Measurements from ENCODE around the gene THEMIS.
"Not testable (repeated sequence)": the region's sequence is repeated elsewhere in the genome, so short reads cannot be mapped to it uniquely, and the experiment has no call there.

THEMIS gene

DNA sequence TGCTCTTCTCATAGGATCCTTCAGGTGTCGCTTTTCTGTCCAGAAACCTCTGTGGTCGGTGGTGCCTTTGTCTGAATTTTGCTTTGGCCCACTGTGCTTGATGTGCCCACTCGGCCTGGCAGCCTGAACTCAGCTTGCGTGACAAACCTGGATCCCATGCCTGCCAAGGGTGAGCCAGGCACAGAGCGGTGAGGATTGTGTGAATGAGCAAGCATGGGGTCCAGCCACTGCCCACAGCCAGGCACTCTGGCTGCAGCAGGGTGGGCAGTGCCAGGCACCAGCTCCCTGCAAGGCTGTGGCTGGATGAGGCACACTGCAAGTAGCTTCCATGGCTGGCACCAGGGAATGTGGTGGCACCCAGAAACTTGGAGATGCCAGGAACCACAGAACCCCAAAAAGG, 110.3 kb downstream of the THEMIS start:
- Histone ChIP-seq H3K27me3 (ENCODE audit: control insufficient read depth in 2 of 2, insufficient read depth in 2 of 2, low read length in 2 of 2) (no peaks in the 10 kb centered on the region), H3K9me3 (ENCODE audit: control insufficient read depth in 2 of 2, low read length in 2 of 2) (no peaks in the 10 kb centered on the region), H3K9ac (ENCODE audit: low read depth in 1 of 2, low read length in 2 of 2) (no peak overlapping the region), H3K36me3 (ENCODE audit: control insufficient read depth in 2 of 2, insufficient read depth in 2 of 2, low read length in 2 of 2) (no peaks in the 10 kb centered on the region), H3K4me1 (ENCODE audit: control insufficient read depth in 2 of 2, insufficient read depth in 2 of 2, low read length in 2 of 2) (no peaks in the 10 kb centered on the region), H3K4me3 (ENCODE audit: low read length in 2 of 2) (no peak overlapping the region), H3K27ac (ENCODE audit: low read depth in 2 of 2, low read length in 2 of 2) (no peak overlapping the region)

DNA sequence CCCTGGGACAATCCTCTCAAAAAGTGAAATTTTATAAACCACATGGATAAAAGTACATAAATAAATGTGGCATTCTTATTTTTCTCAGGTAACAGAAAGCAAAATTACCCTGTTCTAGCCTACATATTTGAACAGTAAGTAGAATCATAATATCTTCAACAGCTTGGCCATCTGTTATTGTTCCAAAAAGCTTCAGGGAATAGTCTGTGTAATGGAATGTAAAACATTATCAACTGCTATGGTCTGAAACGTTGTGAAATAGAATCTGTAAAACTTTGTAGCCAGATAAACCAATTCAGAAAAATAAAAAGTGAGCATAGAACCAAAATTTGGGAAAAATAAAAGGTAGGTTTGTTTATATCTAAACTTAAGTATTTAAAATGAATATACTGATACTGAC, 114.7 kb downstream of the THEMIS start:
- Histone ChIP-seq H3K4me1 (ENCODE audit: control insufficient read depth in 2 of 2, insufficient read depth in 2 of 2, low read length in 2 of 2) (peaks cover 0 to 3% of the 10 kb centered on the region in 2 donors), H3K4me3 (ENCODE audit: low read length in 2 of 2) (no peak overlapping the region)

DNA sequence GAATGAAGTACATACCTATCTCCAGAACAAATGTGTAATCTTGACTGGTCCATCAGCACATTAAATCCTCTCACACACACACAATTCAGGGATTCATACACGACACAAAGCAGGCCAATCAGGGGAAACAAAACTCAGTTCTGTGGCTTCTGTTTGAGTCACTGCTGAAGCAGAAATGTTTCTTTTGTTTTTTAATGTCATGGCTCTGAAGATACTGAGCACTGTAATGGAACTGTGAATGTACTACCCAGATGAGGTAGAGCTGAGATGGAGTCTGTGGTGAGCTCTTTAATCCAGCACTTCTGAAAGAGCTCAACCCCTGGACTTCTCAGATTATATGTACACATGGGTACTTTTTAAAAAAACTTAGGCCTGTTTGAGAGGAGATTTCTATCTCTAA, 116.4 kb downstream of the THEMIS start:
- Histone ChIP-seq H3K9ac (ENCODE audit: low read depth in 1 of 2, low read length in 2 of 2) (no peak overlapping the region), H3K27ac (ENCODE audit: low read depth in 2 of 2, low read length in 2 of 2) (no peak overlapping the region), H3K27me3 (ENCODE audit: control insufficient read depth in 2 of 2, insufficient read depth in 2 of 2, low read length in 2 of 2) (no peaks in the 10 kb centered on the region), H3K9me3 (ENCODE audit: control insufficient read depth in 2 of 2, low read length in 2 of 2) (no peaks in the 10 kb centered on the region), H3K36me3 (ENCODE audit: control insufficient read depth in 2 of 2, insufficient read depth in 2 of 2, low read length in 2 of 2) (no peaks in the 10 kb centered on the region), H3K4me3 (ENCODE audit: low read length in 2 of 2) (no peak overlapping the region), H3K4me1 (ENCODE audit: control insufficient read depth in 2 of 2, insufficient read depth in 2 of 2, low read length in 2 of 2) (peaks cover 0 to 3% of the 10 kb centered on the region in 2 donors)

More for the DNA sequence above, 114.7 kb downstream of the THEMIS start:
- no peaks in the 10 kb centered on the region for H3K9me3 ChIP-seq (ENCODE audit: control insufficient read depth in 2 of 2, low read length in 2 of 2)
- H3K36me3 ChIP-seq (ENCODE audit: control insufficient read depth in 2 of 2, insufficient read depth in 2 of 2, low read length in 2 of 2): no peaks in the 10 kb centered on the region
- H3K9ac ChIP-seq (ENCODE audit: low read depth in 1 of 2, low read length in 2 of 2): no peak overlapping the region
- H3K27me3 ChIP-seq (ENCODE audit: control insufficient read depth in 2 of 2, insufficient read depth in 2 of 2, low read length in 2 of 2): no peaks in the 10 kb centered on the region
- no peak overlapping the region for H3K27ac ChIP-seq (ENCODE audit: low read depth in 2 of 2, low read length in 2 of 2)

DNA sequence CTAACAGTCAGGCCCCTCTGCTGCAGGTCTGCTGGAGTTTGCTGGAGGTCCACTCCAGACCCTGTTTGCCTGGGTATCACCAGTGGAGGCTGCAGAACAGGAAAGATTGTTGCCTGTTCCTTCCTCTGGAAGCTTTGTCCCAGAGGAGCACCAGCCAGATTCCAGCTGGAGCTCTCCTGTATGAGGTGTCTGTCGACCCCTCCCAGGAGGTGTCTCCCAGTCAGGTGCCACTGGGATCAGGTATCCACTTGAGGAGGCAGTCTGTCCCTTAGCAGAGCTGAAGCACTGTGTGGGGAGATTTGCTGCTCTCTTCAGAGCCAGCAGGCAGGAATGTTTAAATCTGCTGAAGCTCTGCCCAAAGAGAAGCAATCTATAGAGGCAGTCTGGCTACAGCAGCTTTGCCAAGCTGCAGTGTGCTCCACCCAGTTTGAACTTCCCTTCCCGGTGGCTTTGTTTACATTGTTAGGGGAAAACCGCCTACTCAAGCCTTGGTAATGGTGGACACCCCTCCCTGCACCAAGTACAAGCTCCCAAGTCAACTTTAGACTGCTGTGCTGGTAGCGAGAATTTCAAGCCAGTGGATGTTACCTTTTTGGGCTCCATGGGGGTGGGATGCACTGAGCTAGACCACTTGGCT, 119.1 kb downstream of the THEMIS start:
- not testable (repeated sequence) for H3K36me3 ChIP-seq (ENCODE audit: control insufficient read depth in 2 of 2, insufficient read depth in 2 of 2, low read length in 2 of 2); H3K9ac ChIP-seq (ENCODE audit: low read depth in 1 of 2, low read length in 2 of 2)

DNA sequence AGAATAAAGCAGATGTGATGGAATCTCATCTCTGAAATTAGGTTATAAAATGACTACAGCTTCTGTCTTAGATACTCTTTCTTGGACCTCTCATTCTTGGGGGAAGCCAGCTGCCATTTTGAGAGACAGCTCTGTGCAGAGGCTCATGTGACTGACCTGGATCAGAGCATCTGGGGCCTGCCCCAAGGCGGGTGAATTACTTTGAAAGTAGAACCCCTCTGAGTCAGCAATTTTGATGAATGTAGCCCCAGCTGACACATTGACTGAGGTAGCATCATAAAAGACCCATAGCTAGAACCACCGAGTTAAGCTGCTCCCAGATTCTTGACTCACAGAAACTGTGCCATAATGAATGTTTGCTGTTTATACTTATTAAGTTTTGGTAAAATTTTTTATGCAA, 124.5 kb downstream of the THEMIS start:
- no peak overlapping the region for H3K27ac ChIP-seq (ENCODE audit: low read depth in 2 of 2, low read length in 2 of 2)
- H3K36me3 ChIP-seq (ENCODE audit: control insufficient read depth in 2 of 2, insufficient read depth in 2 of 2, low read length in 2 of 2): no peaks in the 10 kb centered on the region
- no peaks in the 10 kb centered on the region for H3K27me3 ChIP-seq (ENCODE audit: control insufficient read depth in 2 of 2, insufficient read depth in 2 of 2, low read length in 2 of 2)

More for the DNA sequence above, 119.1 kb downstream of the THEMIS start:
- not testable (repeated sequence) for H3K4me3 ChIP-seq (ENCODE audit: low read length in 2 of 2); H3K27ac ChIP-seq (ENCODE audit: low read depth in 2 of 2, low read length in 2 of 2); H3K27me3 ChIP-seq (ENCODE audit: control insufficient read depth in 2 of 2, insufficient read depth in 2 of 2, low read length in 2 of 2); H3K4me1 ChIP-seq (ENCODE audit: control insufficient read depth in 2 of 2, insufficient read depth in 2 of 2, low read length in 2 of 2); H3K9me3 ChIP-seq (ENCODE audit: control insufficient read depth in 2 of 2, low read length in 2 of 2)

DNA sequence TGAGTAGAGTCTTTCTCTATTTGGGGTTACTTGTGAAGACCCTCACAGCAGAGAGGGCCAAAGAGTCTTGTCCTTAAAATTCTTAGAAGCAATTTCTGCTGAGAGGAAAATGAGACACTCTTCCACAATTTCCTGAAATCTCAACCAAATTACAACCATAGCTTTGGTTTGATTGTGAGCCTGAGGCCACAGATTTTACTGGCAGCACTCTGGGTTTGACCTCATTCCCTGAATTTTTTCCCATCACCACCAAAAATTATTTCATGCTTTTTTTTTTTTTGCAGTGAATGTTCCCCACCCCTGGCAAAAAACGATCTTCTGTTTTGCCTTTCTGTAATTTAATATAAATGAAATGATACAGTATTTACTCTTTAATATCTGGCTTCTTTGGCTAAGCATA, 125.5 kb downstream of the THEMIS start:
- H3K4me1 ChIP-seq (ENCODE audit: control insufficient read depth in 2 of 2, insufficient read depth in 2 of 2, low read length in 2 of 2): no peaks in the 10 kb centered on the region
- no peak overlapping the region for H3K27ac ChIP-seq (ENCODE audit: low read depth in 2 of 2, low read length in 2 of 2)
- H3K9me3 ChIP-seq (ENCODE audit: control insufficient read depth in 2 of 2, low read length in 2 of 2): no peaks in the 10 kb centered on the region
- no peaks in the 10 kb centered on the region for H3K27me3 ChIP-seq (ENCODE audit: control insufficient read depth in 2 of 2, insufficient read depth in 2 of 2, low read length in 2 of 2)
- H3K4me3 ChIP-seq (ENCODE audit: low read length in 2 of 2): no peak overlapping the region
- no peak overlapping the region for H3K9ac ChIP-seq (ENCODE audit: low read depth in 1 of 2, low read length in 2 of 2)
- H3K36me3 ChIP-seq (ENCODE audit: control insufficient read depth in 2 of 2, insufficient read depth in 2 of 2, low read length in 2 of 2): no peaks in the 10 kb centered on the region

More for the DNA sequence above, 124.5 kb downstream of the THEMIS start:
- Histone ChIP-seq H3K4me3 (ENCODE audit: low read length in 2 of 2) (no peak overlapping the region), H3K4me1 (ENCODE audit: control insufficient read depth in 2 of 2, insufficient read depth in 2 of 2, low read length in 2 of 2) (no peaks in the 10 kb centered on the region), H3K9ac (ENCODE audit: low read depth in 1 of 2, low read length in 2 of 2) (no peak overlapping the region), H3K9me3 (ENCODE audit: control insufficient read depth in 2 of 2, low read length in 2 of 2) (no peaks in the 10 kb centered on the region)

DNA sequence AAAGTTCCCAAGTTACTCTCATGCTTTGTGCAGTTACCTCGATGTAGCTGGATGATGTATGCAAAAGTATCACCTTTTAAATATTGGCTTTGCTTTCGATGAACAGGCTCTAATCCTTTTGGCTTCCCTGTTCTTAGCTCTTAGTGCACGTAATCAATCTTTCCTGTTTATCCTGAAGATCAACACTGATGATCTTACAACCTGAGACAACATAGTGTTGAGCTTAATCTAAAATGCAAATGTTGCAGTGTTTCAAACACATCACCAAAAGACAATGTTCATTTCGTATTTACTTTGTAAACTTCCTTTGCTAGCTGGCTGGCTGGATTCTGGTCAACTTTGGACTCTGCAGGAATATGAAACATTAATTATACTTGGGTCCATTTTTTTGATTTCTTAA, 132.1 kb downstream of the THEMIS start:
- H3K4me1 ChIP-seq (ENCODE audit: control insufficient read depth in 2 of 2, insufficient read depth in 2 of 2, low read length in 2 of 2): no peaks in the 10 kb centered on the region
- H3K9ac ChIP-seq (ENCODE audit: low read depth in 1 of 2, low read length in 2 of 2): no peak overlapping the region
- no peaks in the 10 kb centered on the region for H3K9me3 ChIP-seq (ENCODE audit: control insufficient read depth in 2 of 2, low read length in 2 of 2)
- no peaks in the 10 kb centered on the region for H3K36me3 ChIP-seq (ENCODE audit: control insufficient read depth in 2 of 2, insufficient read depth in 2 of 2, low read length in 2 of 2)
- H3K4me3 ChIP-seq (ENCODE audit: low read length in 2 of 2): no peak overlapping the region
- H3K27me3 ChIP-seq (ENCODE audit: control insufficient read depth in 2 of 2, insufficient read depth in 2 of 2, low read length in 2 of 2): no peaks in the 10 kb centered on the region
- no peak overlapping the region for H3K27ac ChIP-seq (ENCODE audit: low read depth in 2 of 2, low read length in 2 of 2)

DNA sequence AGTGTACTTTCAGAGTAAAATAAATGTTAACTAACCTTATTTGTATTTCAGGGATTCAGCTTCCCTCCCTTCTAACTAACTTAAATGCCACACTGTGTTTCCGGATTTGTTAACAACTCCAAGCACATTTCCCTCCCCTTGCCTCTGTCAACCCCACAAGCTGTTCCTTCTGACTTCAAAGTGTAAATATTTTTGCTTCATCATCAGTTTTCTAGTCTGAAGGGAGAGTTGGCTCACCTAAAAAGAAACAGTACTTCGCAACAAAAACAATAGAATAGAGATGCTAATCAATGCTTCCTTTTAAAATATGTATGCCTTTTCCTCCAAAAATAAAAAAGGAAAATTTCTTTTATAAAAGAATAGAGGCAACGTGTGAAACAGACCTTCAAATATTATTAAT, 132.6 kb downstream of the THEMIS start:
- Histone ChIP-seq H3K4me1 (ENCODE audit: control insufficient read depth in 2 of 2, insufficient read depth in 2 of 2, low read length in 2 of 2) (no peaks in the 10 kb centered on the region), H3K9ac (ENCODE audit: low read depth in 1 of 2, low read length in 2 of 2) (no peak overlapping the region), H3K4me3 (ENCODE audit: low read length in 2 of 2) (no peak overlapping the region), H3K27ac (ENCODE audit: low read depth in 2 of 2, low read length in 2 of 2) (no peak overlapping the region), H3K36me3 (ENCODE audit: control insufficient read depth in 2 of 2, insufficient read depth in 2 of 2, low read length in 2 of 2) (no peaks in the 10 kb centered on the region), H3K27me3 (ENCODE audit: control insufficient read depth in 2 of 2, insufficient read depth in 2 of 2, low read length in 2 of 2) (no peaks in the 10 kb centered on the region), H3K9me3 (ENCODE audit: control insufficient read depth in 2 of 2, low read length in 2 of 2) (no peaks in the 10 kb centered on the region)

DNA sequence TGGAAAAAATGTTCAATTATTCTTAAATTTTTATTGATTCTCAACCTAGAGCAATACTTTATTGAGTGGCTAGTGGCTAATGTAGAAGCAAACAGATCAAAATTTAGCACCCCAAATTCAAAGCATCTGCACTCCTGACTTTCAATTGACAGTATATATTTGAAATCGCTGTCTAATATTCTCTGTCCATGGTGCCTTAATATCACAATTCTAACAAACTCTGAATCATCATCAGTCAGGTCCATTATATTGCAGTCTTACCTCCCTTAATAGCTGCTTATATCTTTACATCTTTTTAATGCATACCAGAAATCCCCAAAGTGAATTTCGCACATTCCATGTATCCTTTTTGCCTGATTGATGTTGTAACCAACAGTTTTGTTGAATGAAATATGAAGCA, 134.9 kb downstream of the THEMIS start:
- Histone ChIP-seq H3K27ac (ENCODE audit: low read depth in 2 of 2, low read length in 2 of 2) (no peak overlapping the region), H3K9ac (ENCODE audit: low read depth in 1 of 2, low read length in 2 of 2) (no peak overlapping the region), H3K36me3 (ENCODE audit: control insufficient read depth in 2 of 2, insufficient read depth in 2 of 2, low read length in 2 of 2) (no peaks in the 10 kb centered on the region), H3K4me1 (ENCODE audit: control insufficient read depth in 2 of 2, insufficient read depth in 2 of 2, low read length in 2 of 2) (no peaks in the 10 kb centered on the region), H3K9me3 (ENCODE audit: control insufficient read depth in 2 of 2, low read length in 2 of 2) (no peaks in the 10 kb centered on the region), H3K27me3 (ENCODE audit: control insufficient read depth in 2 of 2, insufficient read depth in 2 of 2, low read length in 2 of 2) (no peaks in the 10 kb centered on the region), H3K4me3 (ENCODE audit: low read length in 2 of 2) (no peak overlapping the region)

DNA sequence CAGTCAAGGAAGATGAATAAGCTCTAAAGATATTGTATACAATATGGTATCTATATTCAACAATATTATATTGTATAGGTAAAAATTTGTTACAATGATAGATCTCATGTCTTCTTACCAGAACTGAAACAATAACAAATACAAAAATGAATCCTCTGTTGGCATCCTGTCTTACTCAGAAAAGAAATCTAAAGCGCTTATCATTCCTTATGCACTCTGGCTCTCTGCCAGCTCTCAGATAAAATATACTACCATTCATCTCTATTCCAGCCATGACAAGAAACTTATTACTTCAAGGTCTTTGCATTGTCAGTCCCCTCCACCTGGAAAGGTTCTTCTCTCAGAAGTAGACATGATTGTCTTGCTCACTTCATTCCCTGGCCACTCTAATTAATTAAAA, 138.6 kb downstream of the THEMIS start:
- H3K36me3 ChIP-seq (ENCODE audit: control insufficient read depth in 2 of 2, insufficient read depth in 2 of 2, low read length in 2 of 2): no peaks in the 10 kb centered on the region
- no peak overlapping the region for H3K27ac ChIP-seq (ENCODE audit: low read depth in 2 of 2, low read length in 2 of 2)
- no peak overlapping the region for H3K9ac ChIP-seq (ENCODE audit: low read depth in 1 of 2, low read length in 2 of 2)
- H3K4me3 ChIP-seq (ENCODE audit: low read length in 2 of 2): no peak overlapping the region
- no peaks in the 10 kb centered on the region for H3K4me1 ChIP-seq (ENCODE audit: control insufficient read depth in 2 of 2, insufficient read depth in 2 of 2, low read length in 2 of 2)
- no peaks in the 10 kb centered on the region for H3K9me3 ChIP-seq (ENCODE audit: control insufficient read depth in 2 of 2, low read length in 2 of 2)
- H3K27me3 ChIP-seq (ENCODE audit: control insufficient read depth in 2 of 2, insufficient read depth in 2 of 2, low read length in 2 of 2): no peaks in the 10 kb centered on the region

DNA sequence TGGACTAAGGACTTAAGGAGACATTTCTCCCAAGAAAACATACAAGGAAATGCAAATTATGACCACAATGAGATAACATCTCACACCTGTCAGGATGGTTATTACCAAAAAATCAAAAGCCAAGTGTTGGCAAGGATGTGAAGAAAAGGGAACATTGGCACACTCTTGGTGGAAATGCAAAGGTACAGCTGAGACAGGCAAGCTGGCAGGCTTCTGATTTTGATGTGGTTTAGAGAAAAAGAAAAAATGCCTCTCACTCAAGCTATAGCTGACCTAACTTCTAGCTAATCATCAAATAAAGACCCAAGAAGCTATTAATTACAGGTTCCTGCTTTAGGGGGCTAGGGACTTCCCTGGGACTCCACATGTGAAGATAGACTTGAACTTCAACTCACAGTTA, 139.8 kb downstream of the THEMIS start:
- H3K27ac ChIP-seq (ENCODE audit: low read depth in 2 of 2, low read length in 2 of 2): no peak overlapping the region
- no peak overlapping the region for H3K4me3 ChIP-seq (ENCODE audit: low read length in 2 of 2)
- H3K9me3 ChIP-seq (ENCODE audit: control insufficient read depth in 2 of 2, low read length in 2 of 2): no peaks in the 10 kb centered on the region
- no peaks in the 10 kb centered on the region for H3K27me3 ChIP-seq (ENCODE audit: control insufficient read depth in 2 of 2, insufficient read depth in 2 of 2, low read length in 2 of 2)
- H3K9ac ChIP-seq (ENCODE audit: low read depth in 1 of 2, low read length in 2 of 2): no peak overlapping the region
- no peaks in the 10 kb centered on the region for H3K4me1 ChIP-seq (ENCODE audit: control insufficient read depth in 2 of 2, insufficient read depth in 2 of 2, low read length in 2 of 2)
- H3K36me3 ChIP-seq (ENCODE audit: control insufficient read depth in 2 of 2, insufficient read depth in 2 of 2, low read length in 2 of 2): no peaks in the 10 kb centered on the region

Data from mucosa of rectum (tissue), 2 donors.